ENCODE results near the gene ZNF787. TPM values are rescaled to one million over a fixed set of nuclear protein-coding genes. Genes with fewer than 3 reads are reported as not detected.

ZNF787 gene
- total and polyA plus RNA-seq, 2 of the 8 experiments (the other 6 are each of a cell fraction or from before 2014, with no cell fraction given), result 19.7 to 56.0 TPM

DNA sequence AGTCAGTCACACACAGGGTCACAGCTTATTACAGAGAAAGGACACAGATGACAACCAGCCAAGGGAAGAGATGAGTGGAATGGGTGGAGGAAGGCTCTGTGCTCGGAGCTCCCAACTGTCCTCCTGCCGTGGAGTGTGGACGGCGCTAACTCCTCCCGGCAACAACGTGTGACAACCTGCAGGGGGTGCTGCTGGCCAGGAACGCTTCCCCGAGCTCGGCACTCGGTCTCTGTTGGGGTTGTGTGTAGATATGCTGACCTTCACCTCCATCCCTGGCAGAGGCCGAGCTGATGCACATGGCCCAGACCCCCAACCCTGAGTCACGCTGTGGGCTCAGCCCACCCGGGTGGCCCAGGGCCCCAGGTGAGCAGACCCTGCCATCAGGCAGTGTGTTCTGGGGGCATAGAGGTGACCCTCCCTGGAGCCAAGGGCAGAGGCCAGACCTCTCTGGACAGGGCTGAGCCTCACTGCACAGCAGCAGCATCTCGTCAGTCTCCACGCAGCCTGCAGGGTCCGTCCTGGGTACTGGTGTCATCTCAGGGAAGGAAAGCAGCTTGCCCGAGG is 34.1 kb upstream of the ZNF787 start (continued):
- TF ChIP-seq, protein P1, sequence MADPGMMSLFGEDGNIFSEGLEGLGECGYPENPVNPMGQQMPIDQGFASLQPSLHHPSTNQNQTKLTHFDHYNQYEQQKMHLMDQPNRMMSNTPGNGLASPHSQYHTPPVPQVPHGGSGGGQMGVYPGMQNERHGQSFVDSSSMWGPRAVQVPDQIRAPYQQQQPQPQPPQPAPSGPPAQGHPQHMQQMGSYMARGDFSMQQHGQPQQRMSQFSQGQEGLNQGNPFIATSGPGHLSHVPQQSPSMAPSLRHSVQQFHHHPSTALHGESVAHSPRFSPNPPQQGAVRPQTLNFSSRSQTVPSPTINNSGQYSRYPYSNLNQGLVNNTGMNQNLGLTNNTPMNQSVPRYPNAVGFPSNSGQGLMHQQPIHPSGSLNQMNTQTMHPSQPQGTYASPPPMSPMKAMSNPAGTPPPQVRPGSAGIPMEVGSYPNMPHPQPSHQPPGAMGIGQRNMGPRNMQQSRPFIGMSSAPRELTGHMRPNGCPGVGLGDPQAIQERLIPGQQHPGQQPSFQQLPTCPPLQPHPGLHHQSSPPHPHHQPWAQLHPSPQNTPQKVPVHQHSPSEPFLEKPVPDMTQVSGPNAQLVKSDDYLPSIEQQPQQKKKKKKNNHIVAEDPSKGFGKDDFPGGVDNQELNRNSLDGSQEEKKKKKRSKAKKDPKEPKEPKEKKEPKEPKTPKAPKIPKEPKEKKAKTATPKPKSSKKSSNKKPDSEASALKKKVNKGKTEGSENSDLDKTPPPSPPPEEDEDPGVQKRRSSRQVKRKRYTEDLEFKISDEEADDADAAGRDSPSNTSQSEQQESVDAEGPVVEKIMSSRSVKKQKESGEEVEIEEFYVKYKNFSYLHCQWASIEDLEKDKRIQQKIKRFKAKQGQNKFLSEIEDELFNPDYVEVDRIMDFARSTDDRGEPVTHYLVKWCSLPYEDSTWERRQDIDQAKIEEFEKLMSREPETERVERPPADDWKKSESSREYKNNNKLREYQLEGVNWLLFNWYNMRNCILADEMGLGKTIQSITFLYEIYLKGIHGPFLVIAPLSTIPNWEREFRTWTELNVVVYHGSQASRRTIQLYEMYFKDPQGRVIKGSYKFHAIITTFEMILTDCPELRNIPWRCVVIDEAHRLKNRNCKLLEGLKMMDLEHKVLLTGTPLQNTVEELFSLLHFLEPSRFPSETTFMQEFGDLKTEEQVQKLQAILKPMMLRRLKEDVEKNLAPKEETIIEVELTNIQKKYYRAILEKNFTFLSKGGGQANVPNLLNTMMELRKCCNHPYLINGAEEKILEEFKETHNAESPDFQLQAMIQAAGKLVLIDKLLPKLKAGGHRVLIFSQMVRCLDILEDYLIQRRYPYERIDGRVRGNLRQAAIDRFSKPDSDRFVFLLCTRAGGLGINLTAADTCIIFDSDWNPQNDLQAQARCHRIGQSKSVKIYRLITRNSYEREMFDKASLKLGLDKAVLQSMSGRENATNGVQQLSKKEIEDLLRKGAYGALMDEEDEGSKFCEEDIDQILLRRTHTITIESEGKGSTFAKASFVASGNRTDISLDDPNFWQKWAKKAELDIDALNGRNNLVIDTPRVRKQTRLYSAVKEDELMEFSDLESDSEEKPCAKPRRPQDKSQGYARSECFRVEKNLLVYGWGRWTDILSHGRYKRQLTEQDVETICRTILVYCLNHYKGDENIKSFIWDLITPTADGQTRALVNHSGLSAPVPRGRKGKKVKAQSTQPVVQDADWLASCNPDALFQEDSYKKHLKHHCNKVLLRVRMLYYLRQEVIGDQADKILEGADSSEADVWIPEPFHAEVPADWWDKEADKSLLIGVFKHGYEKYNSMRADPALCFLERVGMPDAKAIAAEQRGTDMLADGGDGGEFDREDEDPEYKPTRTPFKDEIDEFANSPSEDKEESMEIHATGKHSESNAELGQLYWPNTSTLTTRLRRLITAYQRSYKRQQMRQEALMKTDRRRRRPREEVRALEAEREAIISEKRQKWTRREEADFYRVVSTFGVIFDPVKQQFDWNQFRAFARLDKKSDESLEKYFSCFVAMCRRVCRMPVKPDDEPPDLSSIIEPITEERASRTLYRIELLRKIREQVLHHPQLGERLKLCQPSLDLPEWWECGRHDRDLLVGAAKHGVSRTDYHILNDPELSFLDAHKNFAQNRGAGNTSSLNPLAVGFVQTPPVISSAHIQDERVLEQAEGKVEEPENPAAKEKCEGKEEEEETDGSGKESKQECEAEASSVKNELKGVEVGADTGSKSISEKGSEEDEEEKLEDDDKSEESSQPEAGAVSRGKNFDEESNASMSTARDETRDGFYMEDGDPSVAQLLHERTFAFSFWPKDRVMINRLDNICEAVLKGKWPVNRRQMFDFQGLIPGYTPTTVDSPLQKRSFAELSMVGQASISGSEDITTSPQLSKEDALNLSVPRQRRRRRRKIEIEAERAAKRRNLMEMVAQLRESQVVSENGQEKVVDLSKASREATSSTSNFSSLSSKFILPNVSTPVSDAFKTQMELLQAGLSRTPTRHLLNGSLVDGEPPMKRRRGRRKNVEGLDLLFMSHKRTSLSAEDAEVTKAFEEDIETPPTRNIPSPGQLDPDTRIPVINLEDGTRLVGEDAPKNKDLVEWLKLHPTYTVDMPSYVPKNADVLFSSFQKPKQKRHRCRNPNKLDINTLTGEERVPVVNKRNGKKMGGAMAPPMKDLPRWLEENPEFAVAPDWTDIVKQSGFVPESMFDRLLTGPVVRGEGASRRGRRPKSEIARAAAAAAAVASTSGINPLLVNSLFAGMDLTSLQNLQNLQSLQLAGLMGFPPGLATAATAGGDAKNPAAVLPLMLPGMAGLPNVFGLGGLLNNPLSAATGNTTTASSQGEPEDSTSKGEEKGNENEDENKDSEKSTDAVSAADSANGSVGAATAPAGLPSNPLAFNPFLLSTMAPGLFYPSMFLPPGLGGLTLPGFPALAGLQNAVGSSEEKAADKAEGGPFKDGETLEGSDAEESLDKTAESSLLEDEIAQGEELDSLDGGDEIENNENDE (IDR thresholded peaks at IDR 0.05; ENCODE audit: insufficient replicate concordance, low read length), result no peak
- TF ChIP-seq TBP (IDR thresholded peaks at IDR 0.05; ENCODE audit: low read depth, low read length) (no peak), CREB1 (IDR thresholded peaks at IDR 0.05) (peak; percentile 52; the same call in 1 of the 2 replicates), BACH1 (IDR thresholded peaks at IDR 0.05; ENCODE audit: low read length) (no peak), SP1 (IDR thresholded peaks at IDR 0.05; ENCODE audit: low read depth, low read length) (no peak), TAF1 (IDR thresholded peaks at IDR 0.05; ENCODE audit: low read depth, low read length) (no peak), RAD21 (IDR thresholded peaks at IDR 0.05 in 1 of 2, conservative IDR thresholded peaks at IDR 0.05 in 1 of 2; ENCODE audit: low read depth in 2 of 2, low read length in 2 of 2) (peak; percentile 85 to 88), SIX5 (IDR thresholded peaks at IDR 0.05; ENCODE audit: low read depth, low read length) (no peak), RXRA (IDR thresholded peaks at IDR 0.05; ENCODE audit: insufficient read depth, low read depth, low read length) (no peak), MAFK (IDR thresholded peaks at IDR 0.05; ENCODE audit: low read depth, low read length) (no peak)
- TF ChIP-seq, protein P2, sequence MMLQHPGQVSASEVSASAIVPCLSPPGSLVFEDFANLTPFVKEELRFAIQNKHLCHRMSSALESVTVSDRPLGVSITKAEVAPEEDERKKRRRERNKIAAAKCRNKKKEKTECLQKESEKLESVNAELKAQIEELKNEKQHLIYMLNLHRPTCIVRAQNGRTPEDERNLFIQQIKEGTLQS (IDR thresholded peaks at IDR 0.05; ENCODE audit: insufficient read depth, low read depth, low read length), result no peak

All from H1 (cell line).